ENCODE data around the gene TFF3.

- peak; percentile 75 to 83 for TF ChIP-seq CTCF (conservative IDR thresholded peaks at IDR 0.05; ENCODE audit: low read depth in 2 of 2)
- no peak for TF ChIP-seq EZH2 (IDR thresholded peaks at IDR 0.05; ENCODE audit: low read depth, unreplicated experiment)
- no peak for TF ChIP-seq REST (IDR thresholded peaks at IDR 0.05; ENCODE audit: unreplicated experiment)
- TF ChIP-seq EZH2phosphoT487 (IDR thresholded peaks at IDR 0.05; ENCODE audit: unreplicated experiment): no peak
- TF ChIP-seq JUNB (IDR thresholded peaks at IDR 0.05; ENCODE audit: unreplicated experiment): no peak
- TF ChIP-seq POLR2AphosphoS5 (IDR thresholded peaks at IDR 0.05; ENCODE audit: low read depth): no peak
- no peak for TF ChIP-seq NANOG (IDR thresholded peaks at IDR 0.05; ENCODE audit: borderline replicate concordance)
- TF ChIP-seq STAT1 (IDR thresholded peaks at IDR 0.05; ENCODE audit: unreplicated experiment): no peak
- TF ChIP-seq ETS1 (IDR thresholded peaks at IDR 0.05): no peak
- TF ChIP-seq CREB1 (CRISPR knock-in tag; IDR thresholded peaks at IDR 0.05; ENCODE audit: low read depth): no peak
- TF ChIP-seq ZNF114 (CRISPR knock-in tag; IDR thresholded peaks at IDR 0.05): no peak
- no peak for TF ChIP-seq ZNF331 (CRISPR knock-in tag; IDR thresholded peaks at IDR 0.05; ENCODE audit: low read depth)
- TF ChIP-seq ZNF462 (CRISPR knock-in tag; IDR thresholded peaks at IDR 0.05): no peak
These were observed 22.9 kb upstream of the TFF3 start for GRCh38 chr21:42337830-42338728.

All from GM23338 (cell line).